HPDE6-E6E7 (cell line): ENCODE results near the gene SLC43A1.
"Not testable (repeated sequence)": the region's sequence is repeated elsewhere in the genome, so short reads cannot be mapped to it uniquely, and the experiment has no call there.

Experiments used
- DNase-seq: peaks from one replicate; pipeline ENCODE4 v3.0.0; 2011; ENCODE audit warnings: missing footprints; ENCODE audit errors: extremely low spot score

The SLC43A1 gene

GRCh38 chr11:57460758-57461749 lies 54.4 kb downstream of the SLC43A1 start:
- no peak for DNase-seq

GRCh38 chr11:57460022-57460757 lies 55.3 kb downstream of the SLC43A1 start, which contains the start of gene RTN4RL2:
Gene RTN4RL2, plus strand, starts transcription at chr11:57460528. Its CDS starts 338 bp downstream, at chr11:57460866.
- DNase-seq: no peak

- DNase-seq: no peak
Observed at GRCh38 chr11:57459164-57460021, 56.1 kb downstream of the SLC43A1 start.

GRCh38 chr11:57458410-57459163 lies 56.9 kb downstream of the SLC43A1 start:
- DNase-seq: no peak

- DNase-seq: no peak
Observed at GRCh38 chr11:57458060-57458409, 57.5 kb downstream of the SLC43A1 start.

- DNase-seq: no peak
Observed at GRCh38 chr11:57457643-57458023, 57.9 kb downstream of the SLC43A1 start.

GRCh38 chr11:57456960-57457642 lies 58.4 kb downstream of the SLC43A1 start:
- peak; percentile 76 for DNase-seq

GRCh38 chr11:57453543-57454177 lies 61.8 kb downstream of the SLC43A1 start:
- no peak for DNase-seq

GRCh38 chr11:57446055-57446454 lies 69.4 kb downstream of the SLC43A1 start:
- DNase-seq: no peak

GRCh38 chr11:57445122-57445394 lies 70.4 kb downstream of the SLC43A1 start:
- not testable (repeated sequence) for DNase-seq

GRCh38 chr11:57444362-57445121 lies 71.0 kb downstream of the SLC43A1 start:
- no peak for DNase-seq

GRCh38 chr11:57440744-57441414 lies 74.6 kb downstream of the SLC43A1 start:
- no peak for DNase-seq

GRCh38 chr11:57439786-57440185 lies 75.7 kb downstream of the SLC43A1 start:
- DNase-seq: no peak

GRCh38 chr11:57438345-57439285 lies 76.9 kb downstream of the SLC43A1 start:
- DNase-seq: no peak

GRCh38 chr11:57436031-57436430 lies 79.5 kb downstream of the SLC43A1 start:
- no peak for DNase-seq

GRCh38 chr11:57434640-57435546 lies 80.6 kb downstream of the SLC43A1 start:
- DNase-seq: peak; percentile 79
